ENCODE results near the gene LNX1.
A peak's percentile ranks its signal among the peaks of the same experiment; 100 is the strongest.

Gene LNX1

DNA sequence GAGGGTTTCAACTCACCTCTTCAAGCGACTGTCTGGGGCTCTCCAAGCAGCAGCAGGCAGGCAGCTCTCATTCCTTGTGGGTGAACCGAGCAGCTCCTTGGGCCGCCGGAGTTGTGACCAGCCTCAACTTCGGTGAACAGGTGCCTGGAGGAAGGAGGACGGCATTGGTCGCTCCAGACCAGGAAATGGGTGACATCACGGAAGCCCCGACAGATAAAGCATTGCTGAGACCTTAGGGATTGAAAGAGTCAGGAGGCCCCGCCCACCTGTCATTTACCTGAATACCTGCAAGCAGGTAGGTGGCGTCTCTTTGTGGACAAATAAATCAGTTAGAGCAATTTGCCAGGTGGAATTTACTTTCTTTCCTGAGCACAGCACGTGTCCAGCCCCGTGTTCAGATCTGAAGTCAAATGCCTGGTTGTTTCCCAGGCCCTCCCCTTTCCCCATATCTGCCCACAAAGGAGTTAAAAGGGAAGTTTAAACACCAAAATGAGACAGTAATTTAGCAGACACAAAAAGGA lies at the start of gene LNX1:
LNX1 (minus strand) TSS at position 115 of the 521 bp plus-strand sequence. CDS start 17,484 bp downstream, outside the sequence.
- no peak for DNase-seq

DNA sequence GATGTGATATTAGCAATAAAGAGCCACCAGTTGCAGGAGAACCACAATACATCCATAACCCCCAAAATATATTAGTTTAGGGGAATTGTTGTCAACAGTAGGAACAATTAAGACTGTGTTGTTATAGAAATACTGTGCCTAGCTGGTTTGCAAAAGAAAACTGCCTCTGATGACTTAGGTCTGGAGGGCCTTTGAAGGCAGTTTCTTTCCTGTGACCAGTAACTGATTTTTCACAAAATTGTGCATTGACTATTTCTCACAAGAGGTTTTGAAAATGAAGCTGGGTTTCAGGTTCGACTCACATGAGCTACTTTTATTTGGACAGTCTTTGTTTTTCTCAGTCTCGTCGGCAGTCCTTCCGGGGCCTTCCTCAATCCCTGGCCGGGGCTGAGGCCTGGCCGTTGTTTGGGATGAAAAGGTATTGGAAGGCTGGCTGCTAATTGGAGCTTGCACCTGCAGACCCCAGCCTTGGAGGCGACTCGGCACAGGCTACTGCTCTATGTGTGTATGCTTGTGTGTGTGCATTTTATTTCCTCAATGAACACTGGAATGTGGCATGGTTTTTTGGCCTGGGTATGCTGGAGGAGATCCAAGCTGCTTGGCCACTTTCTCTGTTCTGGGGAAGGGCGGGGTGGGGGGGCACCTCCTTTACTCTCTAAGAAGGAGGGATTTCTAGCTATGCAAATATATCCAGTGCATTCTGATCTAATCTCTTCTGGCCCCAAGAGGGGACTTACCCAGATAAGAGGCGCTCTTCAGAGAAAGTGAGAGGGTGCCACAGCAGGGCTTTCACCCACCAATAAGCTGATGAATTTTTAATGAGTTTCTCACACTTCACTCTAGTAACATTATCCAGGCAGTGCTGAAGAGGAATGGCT lies 49.5 kb upstream of the LNX1 start:
- intact Hi-C loops (cut with DNase I) = no loop called here
- peak in 20 of 42 donors; percentile 3 to 40 (median 20) for DNase-seq

More for the DNA sequence above, at the start of gene LNX1:
- intact Hi-C loops (cut with DNase I) = no loop called here

DNA sequence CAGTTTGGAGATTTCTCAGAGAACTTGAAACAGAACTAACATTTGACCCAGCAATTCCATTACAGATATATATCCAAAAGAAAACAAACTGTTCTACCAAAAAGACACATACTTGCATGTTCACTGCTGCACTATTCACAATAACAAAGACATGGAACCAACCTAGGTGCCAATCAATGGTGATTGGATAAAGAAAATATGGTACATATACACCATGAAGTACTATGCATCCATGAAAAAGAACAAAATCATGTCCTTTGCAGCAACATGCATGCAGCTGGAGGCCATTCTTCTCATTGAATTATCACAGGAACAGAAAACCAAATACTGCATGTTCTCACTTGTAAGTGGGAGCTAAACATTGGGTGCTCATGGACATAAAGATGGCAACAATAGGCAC lies 47.6 kb upstream of the LNX1 start:
- DNase-seq = no peak
- intact Hi-C loops (cut with DNase I) = no loop called here

DNA sequence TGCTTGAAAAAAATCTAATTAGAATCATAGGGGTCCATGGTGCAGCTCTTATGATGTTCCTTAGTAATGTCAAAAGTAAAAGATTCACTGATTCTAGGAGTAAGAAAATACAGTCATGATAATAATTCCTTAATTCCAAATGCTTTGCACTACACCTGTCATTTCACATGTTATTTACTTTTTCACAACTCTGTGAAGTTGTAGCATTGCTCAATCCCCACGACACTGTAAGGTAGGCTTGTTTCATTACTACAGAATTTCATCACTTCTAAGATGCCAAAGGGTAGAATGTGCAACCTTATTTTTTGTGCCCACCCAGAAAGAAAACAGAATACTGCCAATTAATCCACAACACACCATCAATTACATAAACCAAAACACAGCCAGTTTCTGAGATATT lies 46.1 kb upstream of the LNX1 start:
- no peak for DNase-seq
- intact Hi-C loops (cut with DNase I) = no loop called here

DNA sequence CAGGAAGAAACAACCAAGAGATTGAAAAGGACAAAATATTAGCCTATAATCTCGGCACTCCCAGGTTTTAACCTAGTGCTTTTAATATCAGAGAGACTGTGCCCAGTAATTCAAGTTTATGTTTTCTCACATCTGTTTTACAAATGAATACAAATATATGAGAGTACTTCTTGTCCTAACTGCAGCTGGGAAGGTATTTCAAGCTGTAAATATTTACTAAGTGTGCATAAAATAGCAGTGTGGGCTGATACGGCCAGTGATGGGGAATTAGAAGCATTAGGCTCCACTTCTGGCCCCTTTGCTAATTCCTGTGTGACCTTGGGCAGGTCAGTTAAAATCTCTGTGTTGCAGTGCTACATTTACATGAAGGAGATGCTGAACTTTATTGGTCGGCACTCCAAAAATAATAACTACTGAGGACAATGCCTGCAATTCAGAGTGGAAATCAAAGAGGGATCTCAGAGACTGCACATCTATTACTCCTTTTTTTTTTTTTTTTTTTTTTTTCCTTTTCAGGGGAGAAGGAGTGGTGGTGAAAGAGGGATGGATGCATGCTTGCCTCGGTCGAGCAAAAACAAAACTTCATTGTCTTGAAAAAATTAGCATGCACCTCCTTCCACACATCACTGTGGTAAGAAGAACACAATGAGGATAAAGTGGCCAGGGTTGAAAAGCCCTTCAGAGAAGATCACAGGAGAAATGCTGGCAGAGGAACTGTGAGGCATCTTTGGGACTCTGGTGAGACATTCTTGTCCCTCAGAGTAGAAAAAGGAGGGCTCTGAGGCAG lies 44.6 kb upstream of the LNX1 start:
- intact Hi-C loops (cut with DNase I) = no loop called here
- no peak for DNase-seq

DNA sequence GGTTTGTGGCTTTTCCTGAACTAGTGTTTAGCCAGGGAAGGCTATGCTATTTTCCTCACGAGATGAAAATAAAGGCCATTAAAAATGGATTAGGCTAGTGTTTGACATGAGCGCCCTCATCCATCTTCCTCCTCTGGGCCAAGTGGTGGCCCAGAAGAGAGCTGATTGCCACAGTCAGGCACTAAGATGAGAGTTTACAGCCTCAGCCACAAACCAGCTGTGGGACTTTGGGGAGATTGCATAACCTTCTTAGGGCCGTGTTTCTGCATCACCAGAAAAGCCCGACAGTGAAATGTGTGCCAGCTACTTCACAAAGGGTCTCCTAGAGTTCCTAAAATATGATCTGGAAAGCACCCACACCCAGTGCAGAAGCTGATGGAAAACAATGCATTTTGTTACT lies 42.3 kb upstream of the LNX1 start:
- intact Hi-C loops (cut with DNase I) = no loop called here
- DNase-seq = no peak

DNA sequence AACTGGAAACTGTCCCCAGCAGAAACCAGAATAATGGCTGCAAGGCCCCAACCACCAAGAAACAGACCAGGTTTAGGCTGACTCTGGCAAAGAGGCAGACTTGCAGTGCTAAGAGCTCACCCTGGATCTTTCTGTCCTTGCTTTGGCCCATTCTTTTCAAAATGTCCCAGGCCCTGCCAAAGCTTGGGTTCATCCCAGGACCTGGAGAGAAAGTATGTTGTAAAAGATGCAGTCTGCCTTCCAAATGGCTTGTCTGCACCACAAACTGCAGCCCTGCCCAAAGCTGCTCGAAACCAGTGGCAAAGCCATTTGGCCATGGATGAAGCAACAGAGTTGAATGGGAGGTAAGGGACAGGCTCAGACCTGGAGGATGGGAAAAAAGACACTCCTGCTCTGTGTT lies 38.0 kb upstream of the LNX1 start:
- intact Hi-C loops (cut with DNase I) = no loop called here
- DNase-seq = no peak

DNA sequence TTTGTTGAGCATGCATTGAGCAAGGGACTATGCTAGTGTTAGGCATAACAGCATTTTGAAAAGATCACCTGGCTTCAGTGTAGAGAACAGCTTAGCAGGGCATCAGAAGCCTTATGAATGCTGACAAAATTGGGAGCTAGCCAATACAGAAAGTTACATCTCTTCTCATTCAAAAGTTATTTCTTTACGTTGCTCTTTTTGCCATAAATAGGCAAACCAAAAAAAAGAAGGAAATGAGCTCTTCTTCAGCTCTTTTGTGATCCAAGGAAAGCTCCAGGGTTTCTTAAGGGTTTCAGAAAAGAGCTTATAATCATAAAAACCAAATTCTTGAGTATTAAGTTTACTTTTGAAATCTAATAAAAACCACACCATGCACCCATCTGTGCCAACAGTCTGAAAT lies 35.2 kb upstream of the LNX1 start:
- intact Hi-C loops (cut with DNase I) = no loop called here
- DNase-seq = no peak

DNA sequence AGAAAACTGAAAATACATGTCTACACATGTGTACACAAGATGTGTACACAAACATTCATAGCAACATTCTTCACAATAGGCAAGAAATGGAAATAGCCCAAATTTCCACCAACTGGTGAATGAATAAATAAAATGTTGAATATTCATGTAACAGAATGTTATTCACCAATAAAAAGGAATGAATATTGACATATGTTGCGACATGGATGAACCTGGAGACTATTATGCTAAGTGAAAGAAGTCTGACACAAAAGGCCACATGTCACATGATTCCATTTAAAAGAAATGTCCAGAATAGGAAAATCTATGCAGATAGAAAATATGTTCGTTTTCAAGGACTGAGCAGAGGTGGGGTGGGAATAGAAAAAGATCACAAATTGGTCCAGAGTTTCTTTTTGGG lies 34.6 kb upstream of the LNX1 start:
- DNase-seq = no peak
- intact Hi-C loops (cut with DNase I) = no loop called here

DNA sequence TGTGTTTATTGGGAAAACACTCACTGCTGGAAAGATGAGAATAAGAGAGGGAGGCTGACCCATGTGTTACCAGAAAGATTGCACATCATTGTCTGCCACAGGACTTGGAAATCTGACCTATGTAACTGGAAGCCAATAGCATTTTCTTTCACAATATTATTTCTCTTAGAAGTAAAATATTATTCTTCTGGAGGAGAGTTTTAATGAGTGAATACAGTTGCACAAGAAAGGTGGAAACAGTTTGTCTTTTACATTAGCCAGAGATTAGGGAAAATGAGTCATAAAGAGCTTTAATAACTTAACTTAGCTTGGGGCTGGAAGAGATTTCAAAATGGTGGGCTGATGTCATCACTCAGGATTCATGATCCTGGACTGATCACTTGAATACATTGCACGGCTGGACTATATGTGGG lies 31.5 kb upstream of the LNX1 start:
- intact Hi-C loops (cut with DNase I) = no loop called here
- no peak for DNase-seq

DNA sequence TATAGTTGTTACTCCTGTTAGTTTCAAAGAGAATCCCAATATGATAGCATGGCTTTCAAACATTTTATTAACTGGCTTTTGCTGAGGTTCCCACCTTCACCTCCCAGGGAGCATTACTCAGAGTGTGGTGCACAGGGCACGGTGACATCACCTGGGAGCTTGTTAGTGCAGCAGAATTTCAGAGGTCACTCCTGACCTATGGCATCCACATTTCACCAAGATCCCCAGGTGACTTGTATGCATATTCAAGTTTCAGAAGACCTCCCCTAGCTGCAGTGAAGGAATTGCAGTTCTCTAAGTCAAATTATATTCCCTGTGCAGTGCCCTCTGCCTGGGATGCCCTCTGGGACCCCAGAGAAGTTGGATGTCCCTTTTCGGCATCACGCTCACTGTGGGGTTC lies 29.7 kb upstream of the LNX1 start:
- intact Hi-C loops (cut with DNase I) = no loop called here

DNA sequence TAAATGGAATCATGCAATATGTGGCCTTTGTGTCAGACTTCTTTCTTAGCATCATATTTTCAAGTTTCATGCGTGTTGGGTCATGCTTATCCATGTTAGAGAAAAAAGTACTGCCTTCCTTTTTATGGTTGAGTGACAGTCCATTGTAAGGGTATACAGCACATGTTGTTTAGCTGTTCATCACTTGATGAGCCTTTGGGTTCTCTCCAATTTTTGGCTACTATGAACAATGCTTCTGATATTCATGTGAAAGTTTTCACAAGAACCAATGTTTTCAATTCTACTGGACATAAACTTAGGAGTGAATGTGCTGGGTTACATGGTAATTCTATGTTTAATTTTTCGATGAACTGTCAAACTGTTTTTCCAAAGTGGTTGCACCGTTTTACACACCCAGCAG lies 28.1 kb upstream of the LNX1 start:
- intact Hi-C loops (cut with DNase I) = no loop called here
- no peak for DNase-seq

More for the DNA sequence above, 29.7 kb upstream of the LNX1 start:
- DNase-seq = no peak

DNA sequence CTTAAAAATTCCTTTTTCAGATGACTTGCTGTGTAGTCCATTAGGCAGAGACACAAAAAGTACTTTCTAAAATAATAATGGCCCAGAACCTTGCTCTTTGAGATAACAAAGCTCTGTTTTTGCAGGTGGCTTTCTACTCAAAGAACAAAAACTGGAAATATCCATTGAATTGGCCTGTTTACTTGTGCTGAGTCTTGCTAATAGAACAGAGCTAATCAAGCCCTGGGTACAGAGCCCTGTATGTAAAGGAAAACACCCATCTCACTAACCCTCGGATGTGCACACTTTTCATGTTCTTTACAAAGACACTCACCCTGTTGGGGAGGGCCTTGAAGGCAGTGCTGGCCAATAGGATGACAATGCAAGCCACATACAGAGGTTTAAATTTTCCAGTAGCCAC lies 27.0 kb upstream of the LNX1 start:
- DNase-seq = no peak
- intact Hi-C loops (cut with DNase I) = no loop called here

DNA sequence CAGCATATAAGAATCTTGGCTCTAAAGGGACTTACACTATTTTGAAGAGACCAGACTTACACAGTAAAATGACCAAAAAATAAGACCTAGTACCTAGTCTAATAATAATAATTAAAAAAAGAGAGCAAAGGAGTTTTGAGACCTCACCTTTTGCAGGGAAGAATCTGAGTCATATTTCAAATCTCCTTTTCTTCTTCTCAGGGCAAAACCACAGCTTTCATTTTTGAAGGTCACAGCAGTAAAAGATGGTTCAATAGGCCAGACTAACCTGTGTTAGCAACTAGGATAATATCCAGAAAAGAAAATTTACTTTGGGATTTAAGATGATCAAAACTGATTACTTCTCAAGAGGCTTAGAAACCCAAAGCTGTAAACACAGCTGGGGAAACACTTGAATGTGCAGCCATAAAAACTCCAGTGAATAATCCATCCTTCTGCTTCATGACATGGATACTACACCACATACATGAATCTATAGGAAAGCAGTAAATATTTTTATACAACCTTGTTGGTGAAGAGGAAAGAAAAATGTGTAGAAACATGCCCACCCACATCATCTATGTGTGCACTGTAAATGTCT lies 25.9 kb upstream of the LNX1 start:
- intact Hi-C loops (cut with DNase I) = no loop called here
- DNase-seq = no peak

DNA sequence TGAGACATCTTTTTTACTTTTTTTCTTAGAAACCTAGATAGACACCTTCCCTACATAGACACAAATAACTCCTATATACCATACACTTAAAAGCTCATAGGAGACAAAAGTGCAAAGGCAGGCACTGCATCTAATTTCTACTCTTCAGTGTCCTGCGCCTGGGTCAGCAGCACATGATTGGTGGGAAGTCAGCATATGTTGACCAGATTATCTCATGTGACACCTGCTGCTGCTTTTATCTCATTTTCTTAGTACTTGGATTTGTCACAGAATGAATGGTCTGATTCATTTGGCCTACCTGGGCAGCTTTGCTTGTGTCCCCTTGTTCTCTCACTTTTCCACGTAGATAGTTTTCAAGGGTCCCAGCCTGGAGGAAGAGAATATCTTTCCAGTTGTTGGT lies 24.9 kb upstream of the LNX1 start:
- intact Hi-C loops (cut with DNase I) = no loop called here
- no peak for DNase-seq

DNA sequence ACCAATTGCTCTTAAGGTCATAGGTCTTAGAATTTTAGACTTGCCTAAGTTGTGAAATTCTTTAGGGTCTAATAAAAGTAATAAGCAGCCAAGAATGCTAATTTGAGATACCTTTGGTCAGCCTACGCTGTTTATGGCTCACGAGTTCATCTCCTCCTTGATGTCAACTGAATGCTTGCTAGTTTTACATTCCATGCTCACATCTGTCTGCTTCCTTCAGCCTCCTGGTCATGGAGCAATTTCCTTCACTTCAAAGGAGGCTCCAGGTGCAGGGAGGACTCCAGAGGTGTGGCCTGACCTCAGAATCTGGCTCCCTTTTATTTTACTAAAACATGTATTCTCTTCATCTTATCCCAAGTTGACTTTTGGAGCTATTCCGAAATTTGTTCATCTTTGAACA lies 23.3 kb upstream of the LNX1 start:
- intact Hi-C loops (cut with DNase I) = no loop called here
- no peak for DNase-seq

DNA sequence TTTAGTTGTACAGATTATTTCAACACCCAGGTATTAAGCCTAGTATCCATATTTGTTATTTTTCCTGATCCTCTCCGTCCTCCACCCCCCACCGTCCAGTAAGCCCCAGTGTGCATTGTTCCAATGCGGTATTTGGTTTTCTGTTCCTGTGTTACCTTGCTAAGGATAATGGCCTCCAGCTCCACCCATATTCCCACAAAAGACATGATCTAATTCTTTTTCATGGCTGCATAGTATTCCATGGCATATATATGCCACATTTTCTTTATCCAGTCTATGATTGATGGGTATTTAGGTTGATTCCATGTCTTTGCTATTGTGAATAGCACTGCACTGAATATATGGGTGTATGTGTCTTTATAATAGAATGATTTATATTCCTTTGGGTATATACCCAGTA lies 22.1 kb upstream of the LNX1 start:
- no peak for DNase-seq
- intact Hi-C loops (cut with DNase I) = no loop called here

DNA sequence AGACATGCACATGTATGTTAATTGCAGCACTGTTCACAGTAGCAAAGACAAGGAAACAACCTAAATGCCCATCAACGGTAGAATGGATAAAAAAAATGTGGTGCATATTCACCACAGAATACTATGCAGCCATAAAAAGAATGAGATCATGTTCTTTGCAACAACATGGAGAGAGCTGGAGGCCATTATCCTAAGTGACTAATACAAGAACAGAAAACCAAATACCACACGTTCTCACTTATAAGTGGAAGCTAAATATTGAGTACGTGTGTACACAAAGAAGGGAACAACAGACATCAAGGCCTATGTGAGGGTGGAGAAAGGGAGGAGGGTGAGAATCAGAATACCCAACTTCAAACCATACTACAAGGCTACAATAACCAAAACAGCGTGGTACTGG lies 17.4 kb upstream of the LNX1 start:
- DNase-seq = no peak
- intact Hi-C loops (cut with DNase I) = no loop called here

DNA sequence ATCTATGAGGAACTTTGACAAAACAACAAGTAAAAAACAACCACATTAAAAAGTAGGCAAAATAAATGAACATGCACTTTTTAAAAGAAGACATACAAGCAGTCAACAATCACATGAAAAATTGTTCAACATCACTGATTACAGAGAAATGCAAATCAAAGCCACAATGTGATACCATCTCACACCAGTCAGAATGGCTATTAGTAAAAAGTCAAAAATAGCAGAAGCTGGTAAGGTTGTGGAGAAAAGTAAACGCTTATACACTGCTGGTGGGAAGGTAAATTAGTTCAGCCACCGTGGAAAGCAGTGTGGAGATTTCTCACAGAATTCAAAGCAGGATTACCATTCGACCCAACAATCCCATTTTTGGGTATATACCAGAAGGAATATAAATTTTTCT lies 17.0 kb upstream of the LNX1 start:
- no peak for DNase-seq
- intact Hi-C loops (cut with DNase I) = no loop called here

DNA sequence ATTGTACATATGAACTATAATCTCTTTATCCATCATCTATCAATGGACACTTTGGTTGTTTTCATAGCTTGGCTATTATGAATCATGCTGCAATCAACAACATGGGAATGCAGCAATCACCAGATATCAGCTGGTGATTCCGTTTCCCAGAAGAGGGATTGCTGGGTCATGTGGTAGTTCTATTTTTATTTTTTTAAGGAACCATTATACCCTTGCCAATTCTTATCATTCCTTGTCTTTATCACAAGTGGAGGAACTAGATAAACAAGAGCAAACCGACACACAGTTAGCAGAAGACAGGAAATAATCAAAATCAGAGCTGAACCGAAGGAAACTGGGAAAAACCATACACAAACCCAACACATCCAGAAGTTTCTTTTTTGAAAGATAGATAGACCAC lies 14.5 kb upstream of the LNX1 start:
- intact Hi-C loops (cut with DNase I) = no loop called here
- DNase-seq = no peak

All from head of caudate nucleus (tissue), 42 donors.